ENCODE measurements around the gene NCR2. TPM values are rescaled to one million over a fixed set of nuclear protein-coding genes. Genes with fewer than 3 reads are reported as not detected.

NCR2 gene
- total RNA-seq, 1 experiment from 2014 or later: not detected

DNA sequence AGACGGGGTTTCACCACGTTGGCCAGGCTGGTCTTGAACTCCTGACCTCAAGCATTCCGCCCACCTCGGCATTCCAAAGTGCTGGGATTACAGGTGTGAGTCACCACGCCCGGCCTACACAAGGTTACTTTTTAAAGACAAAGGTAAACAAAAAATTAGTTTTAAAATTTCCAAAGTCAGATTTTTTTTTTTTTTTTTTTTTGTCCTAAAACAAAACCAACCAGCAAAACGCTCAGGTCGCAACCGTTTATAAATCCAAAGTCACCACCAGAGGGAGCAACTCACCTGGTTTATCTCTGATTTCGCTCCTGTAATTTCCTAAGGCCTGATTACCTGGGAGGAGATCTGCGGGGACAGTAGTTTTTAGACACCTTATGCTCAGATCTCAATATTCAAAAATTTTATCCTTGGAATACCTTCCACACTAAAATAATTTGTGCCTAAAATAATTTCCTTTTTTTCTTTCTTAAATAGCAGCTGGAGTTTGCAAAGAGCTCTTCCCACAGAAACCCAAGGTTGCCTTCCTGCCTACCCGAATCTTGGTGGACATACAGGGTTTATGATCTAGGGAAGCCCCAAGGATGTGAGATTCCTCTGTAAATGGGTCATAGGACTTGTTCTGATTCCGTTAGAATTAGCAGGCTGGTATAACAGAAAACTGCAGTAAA, 29.1 kb upstream of the NCR2 start:
- TF ChIP-seq CTCF (conservative IDR thresholded peaks at IDR 0.05): peak; percentile 80
- peaks cover 22% of the 10 kb centered on the region for H3K27me3 Mint-ChIP-seq (ENCODE audit: low read depth)
- no peak overlapping the region for H2AFZ ChIP-seq (ENCODE audit: low read length)
- H3K27ac Mint-ChIP-seq: no peak overlapping the region
- H4K5ac ChIP-seq (ENCODE audit: insufficient read length, low read depth, low read length): no peak overlapping the region
- H3K9ac ChIP-seq (ENCODE audit: extremely low read depth, insufficient read length, low read length): no peak overlapping the region
- no peaks in the 10 kb centered on the region for H3K23me2 ChIP-seq (ENCODE audit: insufficient read length, low read depth, low read length, poor library complexity, severe bottlenecking)
- H3K27ac ChIP-seq (ENCODE audit: insufficient read length, low read depth, low read length): no peak overlapping the region
- H2BK20ac ChIP-seq (ENCODE audit: low read depth, low read length, poor library complexity, severe bottlenecking): no peak overlapping the region
- H4K91ac ChIP-seq (ENCODE audit: insufficient read length, low read depth, low read length): no peak overlapping the region
- H3K79me1 ChIP-seq (ENCODE audit: insufficient read depth, low read depth, low read length, poor library complexity, severe bottlenecking): no peaks in the 10 kb centered on the region
- H3K36me3 Mint-ChIP-seq (ENCODE audit: insufficient read depth in 1 of 3, low read depth in 3 of 3): peaks cover 0 to 2% (median 0%) of the 10 kb centered on the region in 3 experiments; a peak in 2 of 7 replicates
- H3K4me2 ChIP-seq (ENCODE audit: insufficient read depth, insufficient read length, low read length): no peak overlapping the region
- H3K56ac ChIP-seq (ENCODE audit: insufficient read length, low read depth, low read length): no peak overlapping the region
- no peaks in the 10 kb centered on the region for H3K9me3 ChIP-seq (ENCODE audit: control insufficient read depth, low read depth, low read length)
- no peak overlapping the region for H2BK120ac ChIP-seq (ENCODE audit: low read depth, low read length, poor library complexity, severe bottlenecking)
- H3K18ac ChIP-seq (ENCODE audit: insufficient read length, low read depth, low read length): no peak overlapping the region
- no peaks in the 10 kb centered on the region for H4K20me1 ChIP-seq (ENCODE audit: control insufficient read depth, insufficient read depth, insufficient read length)
- H3K4ac ChIP-seq (ENCODE audit: low read depth, low read length): no peak overlapping the region
- no peak overlapping the region for H3K23ac ChIP-seq (ENCODE audit: insufficient read length, low read depth, low read length)
- DNase-seq: peak; percentile 51
- no peak overlapping the region for H3K4me3 Mint-ChIP-seq
- H2AK5ac ChIP-seq (ENCODE audit: insufficient read length, low read length): no peak overlapping the region
- WGBS (ENCODE audit: extremely low coverage, insufficient read length, low lambda C conversion rate): no CpG with 5 or more reads among the region's 13 CpGs
- no peak overlapping the region for H2BK5ac ChIP-seq (ENCODE audit: insufficient read length, low read length)
- H3K14ac ChIP-seq (ENCODE audit: insufficient read depth, low read length): no peak overlapping the region
- H3T11ph ChIP-seq (ENCODE audit: low read length): no peak overlapping the region
- H3K4me1 ChIP-seq (ENCODE audit: insufficient read depth, low read length): no peaks in the 10 kb centered on the region
- no peaks in the 10 kb centered on the region for H3K27me3 ChIP-seq (ENCODE audit: insufficient read depth, low read length)
- H3K9me3 Mint-ChIP-seq: peaks cover 3 to 8% of the 10 kb centered on the region in 2 experiments; a peak in 4 of 5 replicates
- no peak overlapping the region for H4K8ac ChIP-seq (replicated peaks; ENCODE audit: insufficient read length, low read depth, low read length)
- H2BK12ac ChIP-seq (ENCODE audit: insufficient read length, low read depth, low read length): no peak overlapping the region
- no peaks in the 10 kb centered on the region for H3K79me2 ChIP-seq (ENCODE audit: insufficient read depth, low read length)
- H3K4me1 Mint-ChIP-seq: peaks cover 10 to 14% of the 10 kb centered on the region in 2 experiments
- no peak overlapping the region for H2BK15ac ChIP-seq (ENCODE audit: low read depth, low read length)

All from H9 (cell line).